ENCODE data around the gene SAAL1. TPM values are rescaled to one million over a fixed set of nuclear protein-coding genes. Genes with fewer than 3 reads are reported as not detected.

SAAL1 gene
- 11.8 and 12.2 TPM in 2 replicates for total RNA-seq

DNA sequence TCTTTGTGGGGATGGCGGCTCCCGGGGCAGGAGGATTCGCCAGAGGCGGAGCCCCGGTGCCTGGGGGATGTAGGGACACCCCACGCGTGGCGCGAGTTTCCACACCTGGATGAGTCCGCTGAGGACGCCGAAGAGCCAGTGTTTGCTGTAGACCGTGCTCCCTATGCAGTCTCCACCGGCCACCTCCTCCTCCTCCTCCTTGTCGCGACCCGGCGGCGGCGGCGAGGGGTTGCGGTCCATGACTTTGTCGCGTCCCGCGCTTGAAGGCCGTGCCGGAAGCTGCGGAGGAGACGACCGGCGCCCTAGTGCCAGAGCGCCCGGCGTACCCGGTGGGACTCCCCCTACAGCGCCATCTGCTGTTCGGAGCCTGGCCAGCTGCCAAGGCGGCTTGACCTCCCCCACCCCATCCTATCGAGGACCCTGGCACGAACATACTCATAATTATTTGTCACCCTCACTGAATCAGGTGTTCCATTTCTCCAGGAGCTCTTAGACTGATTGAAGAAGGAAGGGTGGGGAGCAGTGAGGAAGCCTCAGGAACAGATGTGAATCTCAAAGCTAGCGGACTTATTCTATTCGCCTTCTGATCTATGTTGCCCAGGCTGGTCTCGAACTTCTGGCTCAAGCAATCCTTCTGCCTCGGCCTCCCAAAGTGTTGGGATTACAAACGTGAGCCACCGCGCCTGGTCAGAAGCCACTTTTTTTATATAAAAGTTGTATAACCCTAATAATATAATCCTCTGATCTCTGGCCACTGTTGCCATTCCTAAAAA, at the start of gene SAAL1:
Gene SAAL1 (minus strand): TSS at position 281 of the 773 bp plus-strand sequence. CDS start 41 bp downstream, at position 240.

DNA sequence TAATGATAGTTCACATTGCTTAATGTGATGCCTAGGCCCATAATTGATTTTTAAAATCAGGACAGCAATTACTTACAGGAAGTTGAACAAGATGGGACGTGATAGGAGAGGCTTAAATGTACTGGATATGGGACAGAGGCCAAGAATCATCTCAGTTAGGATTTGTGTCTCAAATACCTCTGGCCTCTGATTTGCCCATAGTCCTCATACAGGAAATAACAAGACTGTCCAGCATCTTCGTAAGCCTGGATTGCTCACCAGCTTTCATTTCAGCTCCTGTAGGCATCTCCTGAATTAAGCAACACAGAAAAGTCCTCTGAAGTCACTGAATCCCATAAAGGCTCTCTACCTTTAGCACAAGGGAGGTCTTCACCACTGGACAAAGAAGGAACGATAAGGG, 26.5 kb upstream of the SAAL1 start, which contains the start of gene MRGPRX3:
Gene MRGPRX3 (plus strand): TSS at position 231 of the 400 bp plus-strand sequence. CDS start 4,632 bp downstream, outside the sequence.

GRCh38 chr11:18046116-18046777, 59.6 kb downstream of the SAAL1 start, which contains the start of gene TPH1:
TPH1 (minus strand) TSS chr11:18046269; CDS start chr11:18040762, 5,507 bp downstream.

Other genes starting within 250 kb of the SAAL1 start
- gene SERGEF, start 93.0 kb downstream of the SAAL1 start, total RNA-seq, result 13.0 and 15.4 TPM in 2 replicates
- gene TPH1, start 59.8 kb downstream of the SAAL1 start, total RNA-seq, result 0.23 TPM in 1 of 2 replicates, not detected in the other
- not detected in 2 replicates for gene MRGPRX3, start 26.5 kb upstream of the SAAL1 start, total RNA-seq
- not detected in 2 replicates for gene MRGPRX4, start 66.8 kb upstream of the SAAL1 start, total RNA-seq
- not detected in 2 replicates for gene SAA4, start 130.7 kb upstream of the SAAL1 start, total RNA-seq
- gene SAA2, start 142.6 kb upstream of the SAAL1 start, total RNA-seq, result 0.47 TPM in 1 of 2 replicates, not detected in the other
- 0.34 and 15.5 TPM in 2 replicates for gene SAA1, start 160.2 kb upstream of the SAAL1 start, total RNA-seq
- gene HPS5, start 216.1 kb upstream of the SAAL1 start, total RNA-seq, result 11.3 and 33.0 TPM in 2 replicates
- 41.9 and 55.7 TPM in 2 replicates for gene GTF2H1, start 216.5 kb upstream of the SAAL1 start, total RNA-seq

Measured in pericardium fibroblast (primary cell).